AG09319 (cell line): Measurements from ENCODE around the gene CD38.
"Not testable (repeated sequence)": the region's sequence is repeated elsewhere in the genome, so short reads cannot be mapped to it uniquely, and the experiment has no call there.

Source experiments
- DNase-seq: peaks from one replicate; pipeline ENCODE4 v3.0.0-alpha.2; 2010; ENCODE audit warnings: low read depth; ENCODE audit errors: extremely low read depth
- TF ChIP-seq, protein P1 (sequence below): IDR thresholded peaks from 2 replicates; pipeline ENCODE4 v1.5.1; 2011; ENCODE audit warnings: low read depth, mild to moderate bottlenecking, inconsistent platforms, low read length, moderate library complexity

The CD38 gene

DNA sequence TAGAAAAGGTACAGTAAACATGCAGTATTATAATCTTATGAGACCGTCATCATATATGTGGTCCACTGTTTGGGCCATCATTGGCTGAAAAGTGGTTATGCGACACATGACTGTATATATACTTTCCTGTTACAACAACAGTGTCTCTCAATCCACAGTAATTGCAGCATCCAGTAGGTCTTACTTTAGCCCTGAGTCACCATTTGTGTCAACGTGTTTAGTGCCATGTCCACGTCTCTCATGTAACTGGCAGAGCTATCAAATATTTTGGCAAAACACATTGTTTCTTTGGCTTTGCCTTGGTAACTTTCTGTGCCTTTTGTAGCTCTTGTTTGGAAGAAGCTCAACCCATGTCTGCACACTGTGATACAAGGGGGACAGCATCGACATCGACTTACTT is 73.8 kb downstream of the CD38 start:
- DNase-seq = no peak
- TF ChIP-seq, protein P1, sequence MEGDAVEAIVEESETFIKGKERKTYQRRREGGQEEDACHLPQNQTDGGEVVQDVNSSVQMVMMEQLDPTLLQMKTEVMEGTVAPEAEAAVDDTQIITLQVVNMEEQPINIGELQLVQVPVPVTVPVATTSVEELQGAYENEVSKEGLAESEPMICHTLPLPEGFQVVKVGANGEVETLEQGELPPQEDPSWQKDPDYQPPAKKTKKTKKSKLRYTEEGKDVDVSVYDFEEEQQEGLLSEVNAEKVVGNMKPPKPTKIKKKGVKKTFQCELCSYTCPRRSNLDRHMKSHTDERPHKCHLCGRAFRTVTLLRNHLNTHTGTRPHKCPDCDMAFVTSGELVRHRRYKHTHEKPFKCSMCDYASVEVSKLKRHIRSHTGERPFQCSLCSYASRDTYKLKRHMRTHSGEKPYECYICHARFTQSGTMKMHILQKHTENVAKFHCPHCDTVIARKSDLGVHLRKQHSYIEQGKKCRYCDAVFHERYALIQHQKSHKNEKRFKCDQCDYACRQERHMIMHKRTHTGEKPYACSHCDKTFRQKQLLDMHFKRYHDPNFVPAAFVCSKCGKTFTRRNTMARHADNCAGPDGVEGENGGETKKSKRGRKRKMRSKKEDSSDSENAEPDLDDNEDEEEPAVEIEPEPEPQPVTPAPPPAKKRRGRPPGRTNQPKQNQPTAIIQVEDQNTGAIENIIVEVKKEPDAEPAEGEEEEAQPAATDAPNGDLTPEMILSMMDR = no peak

- TF ChIP-seq, protein P1 = no peak
- DNase-seq = no peak
Observed at GRCh38 chr4:15852524-15852923, 74.4 kb downstream of the CD38 start.

GRCh38 chr4:15853345-15853744 is 75.2 kb downstream of the CD38 start:
- TF ChIP-seq, protein P1 = no peak
- DNase-seq = no peak

DNA sequence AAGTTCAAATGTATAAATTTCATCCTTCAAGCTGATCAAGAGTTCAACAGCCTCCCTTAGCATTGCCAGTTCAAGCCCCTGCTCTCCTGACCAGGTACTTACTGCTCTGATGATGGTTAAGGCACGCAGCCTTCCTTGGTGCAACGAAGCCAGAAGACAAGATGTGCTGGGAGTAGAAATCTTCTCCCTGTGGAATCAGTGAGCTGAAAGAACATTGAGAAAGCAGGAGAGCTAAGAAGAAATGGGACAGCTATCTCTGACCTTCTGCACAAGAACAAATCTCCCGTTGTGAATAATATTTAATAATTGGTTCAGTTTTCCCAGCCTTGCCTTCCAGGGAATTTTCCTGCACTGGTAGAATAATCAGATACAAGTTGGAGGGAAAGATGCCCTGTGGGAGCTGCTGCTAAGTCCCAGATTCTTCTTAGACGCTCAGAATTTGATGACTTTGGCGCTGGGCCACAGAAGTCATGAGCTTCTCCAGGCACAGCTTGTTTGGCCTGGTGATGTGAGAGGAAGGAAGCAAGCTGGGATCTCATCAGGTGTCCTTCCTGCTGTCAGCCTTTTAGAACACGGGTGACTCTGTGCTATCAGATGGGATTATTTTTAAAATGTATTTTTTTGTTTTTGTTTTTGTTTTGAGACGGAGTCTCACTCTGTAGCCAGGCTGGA is 77.8 kb downstream of the CD38 start:
- TF ChIP-seq, protein P1 = no peak
- no peak for DNase-seq

DNA sequence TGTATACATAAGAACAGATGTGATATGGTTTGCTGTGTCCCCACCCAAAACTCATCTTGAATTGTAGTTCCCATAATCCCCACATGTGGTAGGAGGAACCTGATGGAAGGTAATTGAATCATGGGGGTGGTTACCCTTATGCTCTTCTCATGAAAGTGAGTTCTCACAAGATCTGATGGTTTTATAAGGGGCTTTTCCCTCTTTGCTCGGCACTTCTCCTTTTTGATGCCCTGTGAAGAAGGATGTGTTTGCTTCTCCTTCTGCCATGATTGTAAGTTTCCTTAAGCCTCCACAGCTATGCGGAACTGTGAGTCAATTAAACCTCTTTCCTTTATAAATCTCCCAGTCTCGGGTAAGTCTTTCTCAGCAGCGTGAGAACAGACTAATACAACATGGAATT is 83.1 kb downstream of the CD38 start:
- not testable (repeated sequence) for DNase-seq

- no peak for DNase-seq
- TF ChIP-seq, protein P1 = no peak
Observed at GRCh38 chr4:15864651-15865566, 86.8 kb downstream of the CD38 start.

- TF ChIP-seq, protein P1 = no peak
- DNase-seq = no peak
Observed at GRCh38 chr4:15868111-15868510, 90.0 kb downstream of the CD38 start.
